ENCODE measurements around the gene GAB1.

The GAB1 gene

DNA sequence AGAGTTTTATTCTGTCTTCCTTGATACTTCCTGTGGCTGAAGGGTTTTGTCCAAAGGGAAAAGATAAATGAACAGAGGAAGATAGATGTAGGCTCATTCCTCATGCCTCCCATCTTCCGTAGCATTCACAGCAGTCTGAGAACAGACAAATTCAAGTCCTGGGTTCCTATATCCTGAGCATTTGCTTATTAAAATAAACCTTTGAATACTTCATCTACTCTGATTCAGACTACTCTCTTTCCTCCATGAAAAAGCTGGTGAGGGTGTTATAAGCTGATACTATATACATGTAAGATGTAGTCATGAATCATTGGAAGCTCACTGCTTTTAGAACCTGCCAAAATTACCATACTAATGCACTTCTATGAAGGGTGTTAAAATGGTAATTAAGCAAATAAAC, 61.2 kb downstream of the GAB1 start:
- H4K20me1 ChIP-seq (ENCODE audit: insufficient read depth): no peaks in the 10 kb centered on the region
- no peaks in the 10 kb centered on the region for H3K27me3 ChIP-seq (ENCODE audit: insufficient read depth, low read depth)
- no peak overlapping the region for H3K4me2 ChIP-seq
- H3K4me3 ChIP-seq (IDR thresholded peaks at IDR 0.05; ENCODE audit: insufficient read depth, low read depth, low read length): no peak overlapping the region
- H3K36me3 ChIP-seq (ENCODE audit: insufficient read depth): no peaks in the 10 kb centered on the region
- H3K9ac ChIP-seq: no peak overlapping the region
- H3K27ac ChIP-seq: no peak overlapping the region
- no peak overlapping the region for H2AFZ ChIP-seq (ENCODE audit: low read depth)
- no peaks in the 10 kb centered on the region for H3K79me2 ChIP-seq (ENCODE audit: insufficient read depth, low read depth)
- TF ChIP-seq, protein P1, sequence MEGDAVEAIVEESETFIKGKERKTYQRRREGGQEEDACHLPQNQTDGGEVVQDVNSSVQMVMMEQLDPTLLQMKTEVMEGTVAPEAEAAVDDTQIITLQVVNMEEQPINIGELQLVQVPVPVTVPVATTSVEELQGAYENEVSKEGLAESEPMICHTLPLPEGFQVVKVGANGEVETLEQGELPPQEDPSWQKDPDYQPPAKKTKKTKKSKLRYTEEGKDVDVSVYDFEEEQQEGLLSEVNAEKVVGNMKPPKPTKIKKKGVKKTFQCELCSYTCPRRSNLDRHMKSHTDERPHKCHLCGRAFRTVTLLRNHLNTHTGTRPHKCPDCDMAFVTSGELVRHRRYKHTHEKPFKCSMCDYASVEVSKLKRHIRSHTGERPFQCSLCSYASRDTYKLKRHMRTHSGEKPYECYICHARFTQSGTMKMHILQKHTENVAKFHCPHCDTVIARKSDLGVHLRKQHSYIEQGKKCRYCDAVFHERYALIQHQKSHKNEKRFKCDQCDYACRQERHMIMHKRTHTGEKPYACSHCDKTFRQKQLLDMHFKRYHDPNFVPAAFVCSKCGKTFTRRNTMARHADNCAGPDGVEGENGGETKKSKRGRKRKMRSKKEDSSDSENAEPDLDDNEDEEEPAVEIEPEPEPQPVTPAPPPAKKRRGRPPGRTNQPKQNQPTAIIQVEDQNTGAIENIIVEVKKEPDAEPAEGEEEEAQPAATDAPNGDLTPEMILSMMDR (conservative IDR thresholded peaks at IDR 0.05; ENCODE audit: low read depth, low read length): no peak
- H3K4me1 ChIP-seq (ENCODE audit: low read depth, poor library complexity, severe bottlenecking): peaks cover 29% of the 10 kb centered on the region

DNA sequence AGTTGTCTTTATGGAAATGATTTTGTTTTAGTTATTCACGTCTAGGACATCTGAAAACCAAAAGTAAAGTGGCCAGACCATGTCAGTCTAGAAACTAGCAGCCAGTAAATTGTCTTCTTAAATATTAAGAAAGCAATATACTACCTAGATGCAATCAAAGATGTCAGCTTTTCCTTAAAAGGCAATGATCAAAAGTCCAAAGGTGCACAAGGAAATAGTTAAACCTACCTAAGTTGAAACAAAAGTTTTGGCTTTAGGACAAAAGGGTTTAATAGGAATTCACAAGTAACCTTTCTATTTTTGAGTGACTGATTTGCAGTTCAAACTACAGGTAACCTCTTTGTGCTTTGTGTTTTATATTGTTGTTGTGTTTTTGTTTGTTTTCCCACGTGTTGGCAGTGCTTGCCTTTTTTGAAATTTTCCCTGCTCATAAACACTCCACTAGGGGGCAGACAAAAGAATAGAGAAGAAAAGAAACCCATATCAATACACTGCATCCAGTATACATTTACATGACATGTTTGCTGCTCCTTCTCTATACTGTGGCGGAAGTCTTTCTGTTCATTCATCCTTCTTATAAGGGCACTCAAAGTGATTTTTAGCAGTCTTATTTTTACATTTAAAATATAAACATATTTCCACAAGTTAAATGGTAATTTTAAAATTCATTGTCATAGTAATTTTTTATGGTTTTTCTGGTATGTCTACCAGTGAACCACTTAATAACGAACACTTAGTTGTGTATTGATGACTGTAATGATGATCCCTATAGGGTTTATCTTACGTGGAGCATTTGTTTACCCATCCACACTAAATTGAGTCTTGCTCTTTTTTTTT, 62.7 kb downstream of the GAB1 start:
- Histone ChIP-seq H3K36me3 (ENCODE audit: insufficient read depth) (no peaks in the 10 kb centered on the region), H3K27ac (no peak overlapping the region), H3K4me1 (ENCODE audit: low read depth, poor library complexity, severe bottlenecking) (peaks cover 43% of the 10 kb centered on the region), H3K4me2 (peak overlapping the region; percentile 3; the same call in 1 of the 2 replicates), H2AFZ (ENCODE audit: low read depth) (no peak overlapping the region), H3K4me3 (IDR thresholded peaks at IDR 0.05; ENCODE audit: insufficient read depth, low read depth, low read length) (no peak overlapping the region), H3K79me2 (ENCODE audit: insufficient read depth, low read depth) (no peaks in the 10 kb centered on the region), H4K20me1 (ENCODE audit: insufficient read depth) (no peaks in the 10 kb centered on the region), H3K27me3 (ENCODE audit: insufficient read depth, low read depth) (no peaks in the 10 kb centered on the region), H3K9ac (no peak overlapping the region)
- TF ChIP-seq, protein P1 (conservative IDR thresholded peaks at IDR 0.05; ENCODE audit: low read depth, low read length): peak; percentile 90

DNA sequence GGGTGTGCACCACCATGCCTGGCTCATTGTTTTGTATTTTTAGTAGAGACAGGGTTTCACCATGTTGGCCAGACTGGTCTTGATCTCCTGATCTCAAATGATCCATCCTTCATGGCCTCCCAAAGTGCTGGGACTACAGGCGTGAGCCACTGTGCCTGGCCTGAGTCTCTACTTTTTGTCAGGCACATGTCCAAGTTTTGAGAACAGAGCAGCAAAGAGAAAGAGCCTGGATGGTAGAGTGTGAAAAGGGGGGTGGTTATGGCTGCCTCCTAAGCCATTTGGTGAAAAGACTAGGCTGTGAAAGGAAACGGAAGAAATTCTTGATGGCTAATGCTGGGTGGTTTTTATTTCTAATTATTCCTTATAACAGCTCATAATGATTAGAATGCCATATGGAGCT, 63.4 kb downstream of the GAB1 start:
- Histone ChIP-seq H3K9ac (no peak overlapping the region), H3K27me3 (ENCODE audit: insufficient read depth, low read depth) (no peaks in the 10 kb centered on the region), H3K27ac (no peak overlapping the region), H3K4me3 (IDR thresholded peaks at IDR 0.05; ENCODE audit: insufficient read depth, low read depth, low read length) (no peak overlapping the region), H2AFZ (ENCODE audit: low read depth) (no peak overlapping the region), H4K20me1 (ENCODE audit: insufficient read depth) (no peaks in the 10 kb centered on the region), H3K79me2 (ENCODE audit: insufficient read depth, low read depth) (0 out of 2 replicates have a peak, but pooled peaks cover 3% of the 10 kb centered on the region), H3K4me1 (ENCODE audit: low read depth, poor library complexity, severe bottlenecking) (peaks cover 50% of the 10 kb centered on the region), H3K36me3 (ENCODE audit: insufficient read depth) (no peaks in the 10 kb centered on the region), H3K4me2 (no peak overlapping the region)
- TF ChIP-seq, protein P1 (conservative IDR thresholded peaks at IDR 0.05; ENCODE audit: low read depth, low read length): no peak

DNA sequence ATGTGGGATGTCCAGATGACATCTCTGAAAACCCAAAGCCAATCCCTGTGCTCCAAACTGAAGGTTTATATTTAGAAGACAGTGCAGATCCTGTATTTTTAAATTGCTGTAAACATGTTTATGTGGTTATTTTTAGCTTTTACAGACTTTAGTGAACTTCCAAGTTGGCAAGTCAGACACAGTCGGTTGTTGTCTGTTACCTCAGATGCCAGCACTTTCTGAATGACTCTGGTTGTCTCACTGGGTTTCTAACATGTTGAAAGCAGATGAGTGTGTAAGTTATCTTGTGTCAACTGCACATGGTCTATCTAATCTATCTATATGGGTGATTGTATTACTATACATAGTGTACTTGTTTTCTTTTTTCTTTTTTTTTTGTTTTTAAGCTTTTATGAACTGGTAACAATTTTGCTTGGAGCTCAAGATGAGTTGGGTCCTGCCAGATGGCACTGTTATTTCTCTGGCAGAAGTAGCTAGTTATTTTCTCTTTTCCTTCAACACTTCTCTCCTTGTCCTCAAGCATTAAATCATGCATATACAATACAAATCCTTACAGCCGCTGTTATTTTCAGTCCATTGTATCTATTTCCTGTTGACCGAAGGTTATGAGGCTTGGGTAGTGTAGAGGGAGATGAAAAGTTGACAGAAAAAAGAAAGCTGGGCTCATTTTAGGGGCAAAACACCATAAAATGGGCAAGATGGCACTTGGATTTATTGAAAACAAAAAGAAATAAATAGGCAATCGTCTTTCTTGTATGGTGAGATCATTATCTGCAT, 66.3 kb downstream of the GAB1 start:
- H2AFZ ChIP-seq (ENCODE audit: low read depth): 0 out of 2 replicates have a peak overlapping the region, but pooled peaks have one; percentile 5
- H3K9ac ChIP-seq: peak overlapping the region; percentile 9; the same call in 1 of the 2 replicates
- peaks cover 14% of the 10 kb centered on the region; the same call in 1 of the 2 replicates for H3K79me2 ChIP-seq (ENCODE audit: insufficient read depth, low read depth)
- no peaks in the 10 kb centered on the region for H3K36me3 ChIP-seq (ENCODE audit: insufficient read depth)
- peak overlapping the region; percentile 89 for H3K4me2 ChIP-seq
- no peak overlapping the region for H3K4me3 ChIP-seq (IDR thresholded peaks at IDR 0.05; ENCODE audit: insufficient read depth, low read depth, low read length)
- no peaks in the 10 kb centered on the region for H3K27me3 ChIP-seq (ENCODE audit: insufficient read depth, low read depth)
- TF ChIP-seq, protein P1 (conservative IDR thresholded peaks at IDR 0.05; ENCODE audit: low read depth, low read length): no peak
- peaks cover 79% of the 10 kb centered on the region for H3K4me1 ChIP-seq (ENCODE audit: low read depth, poor library complexity, severe bottlenecking)
- H4K20me1 ChIP-seq (ENCODE audit: insufficient read depth): no peaks in the 10 kb centered on the region
- H3K27ac ChIP-seq: peak overlapping the region; percentile 41; the same call in 1 of the 2 replicates

All from KMS-11 (cell line).